ENCODE results near the gene CRTC2. TPM values are rescaled to one million over a fixed set of nuclear protein-coding genes. Genes with fewer than 3 reads are reported as not detected.

CRTC2 gene
- total and polyA plus RNA-seq, 2 of the 4 experiments (the other 2 are of a cell fraction) = 2.7 to 20.1 TPM

DNA sequence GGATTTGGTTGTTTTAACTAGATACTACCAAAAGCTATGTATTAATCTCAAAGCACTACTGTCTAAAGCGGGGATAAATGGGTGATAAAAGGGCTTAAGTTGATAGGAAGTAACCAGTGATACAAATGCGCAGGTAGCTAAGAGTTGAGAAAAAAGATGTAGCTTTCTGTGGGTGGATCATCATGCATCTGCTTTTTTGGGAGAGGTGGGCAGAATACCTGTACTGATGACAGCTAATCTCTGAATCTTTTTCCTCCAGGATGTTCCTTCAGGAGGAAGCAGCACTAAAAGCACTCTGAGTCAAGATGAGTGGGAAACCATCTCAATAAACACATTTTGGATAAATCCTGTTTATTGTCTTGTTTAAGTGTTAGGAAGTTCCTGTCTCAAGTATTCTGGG, 33.4 kb upstream of the CRTC2 start:
- H3K4me2 ChIP-seq (ENCODE audit: low read depth, low read length) = peak overlapping the region; percentile 86
- H4K8ac ChIP-seq (ENCODE audit: low read depth in 2 of 2, low read length in 2 of 2) = no peak overlapping the region; a peak in 1 of 4 replicates
- H3K18ac ChIP-seq (ENCODE audit: low read depth, low read length) = no peak overlapping the region
- H2BK120ac ChIP-seq (ENCODE audit: low read depth, low read length) = no peak overlapping the region
- no peak overlapping the region for H3K56ac ChIP-seq (ENCODE audit: extremely low read depth, insufficient read depth, low read length)
- no peak overlapping the region for H2BK15ac ChIP-seq (ENCODE audit: low read depth, low read length)
- H3K79me1 ChIP-seq (ENCODE audit: low read depth in 1 of 2, low read length in 2 of 2) = peaks cover 17 to 37% of the 10 kb centered on the region in 2 experiments
- no peaks in the 10 kb centered on the region for H3K9me3 ChIP-seq (ENCODE audit: control insufficient read depth, insufficient read depth, low read length)
- ATAC-seq (ENCODE audit: low read depth) (no peak), DNase-seq (no peak)
- peak overlapping the region; percentile 57; the same call in 1 of the 2 replicates for H3K4me3 ChIP-seq (ENCODE audit: insufficient read depth, low read depth, low read length)
- no peaks in the 10 kb centered on the region for H3K27me3 ChIP-seq (ENCODE audit: control insufficient read depth, insufficient read depth, low read length)
- CTCF ChIA-PET = no interaction called here
- POLR2A ChIA-PET (ENCODE audit: unreplicated experiment) = interaction anchor here (0.6 kb wide), 1 partner anchor 14 kb away, joined by 6 read pairs; no protein-coding TSS in a partner anchor
- H3K9me1 ChIP-seq (ENCODE audit: insufficient read depth, low read length) = peaks cover 4% of the 10 kb centered on the region; the same call in 1 of the 2 replicates
- peaks cover 23% of the 10 kb centered on the region; the same call in 1 of the 2 replicates for H4K20me1 ChIP-seq (ENCODE audit: insufficient read depth, low read length)
- no peak overlapping the region for H3K4ac ChIP-seq (ENCODE audit: low read depth, low read length)
- no peak overlapping the region for H4K5ac ChIP-seq (ENCODE audit: low read depth, low read length)
- peaks cover 28% of the 10 kb centered on the region for H3K36me3 ChIP-seq (ENCODE audit: control insufficient read depth, insufficient read depth, low read length)
- no peak overlapping the region for H2AFZ ChIP-seq (replicated peaks; ENCODE audit: low read length, poor library complexity)
- H3K27ac ChIP-seq (ENCODE audit: insufficient read depth, low read length) = no peak overlapping the region
- peak overlapping the region; percentile 15; the same call in 1 of the 2 replicates for H3K14ac ChIP-seq (replicated peaks; ENCODE audit: low read depth, low read length)
- H2BK5ac ChIP-seq (ENCODE audit: low read depth, low read length, poor library complexity, severe bottlenecking) = no peak overlapping the region
- dilution Hi-C loops (cut with HindIII; ENCODE audit: low sequenced_read_pairs, unreplicated experiment) = no loop called here
- H4K91ac ChIP-seq (ENCODE audit: insufficient read depth, low read depth, low read length) = no peak overlapping the region
- no peak overlapping the region for H2AK9ac ChIP-seq (replicated peaks; ENCODE audit: low read depth, low read length, poor library complexity)
- H3K9ac ChIP-seq (ENCODE audit: low read depth, low read length) = peak overlapping the region; percentile 14; the same call in 1 of the 2 replicates
- intact Hi-C loops (cut with micrococcal nuclease) = loop anchor here (2.0 kb wide), 2 partner anchors 165 to 191 kb away; no protein-coding TSS in a partner anchor
- in situ Hi-C loops (cut with MboI; ENCODE audit: low sequenced_read_pairs) = no loop called here
- no TSS peak for BruUV-seq (replicated peaks)
- H2BK20ac ChIP-seq (ENCODE audit: low read depth, low read length) = no peak overlapping the region
- no peak overlapping the region for H2AK5ac ChIP-seq (ENCODE audit: low read depth, low read length)
- H3K23ac ChIP-seq (ENCODE audit: low read depth, low read length) = peak overlapping the region; percentile 72; the same call in 1 of the 2 replicates
- WGBS, 2 experiments (ENCODE audit: extremely low coverage in 2 of 2, insufficient read length in 1 of 2) = no CpG with 5 or more reads among the region's 2 CpGs
- 0 out of 2 replicates have a peak, but pooled peaks cover 2% of the 10 kb centered on the region for H3K4me1 ChIP-seq (ENCODE audit: control insufficient read depth, insufficient read depth, low read length)
- no peak for TF ChIP-seq POLR2A (IDR thresholded peaks at IDR 0.05; ENCODE audit: low read depth, low read length)
- no peak for TF ChIP-seq CHD1 (IDR thresholded peaks at IDR 0.05; ENCODE audit: low read depth, low read length)
- no peak for TF ChIP-seq BHLHE40 (IDR thresholded peaks at IDR 0.05; ENCODE audit: low read depth, low read length)
- no peak for TF ChIP-seq FOS (IDR thresholded peaks at IDR 0.05; ENCODE audit: low read depth, low read length)
- TF ChIP-seq, protein P1, sequence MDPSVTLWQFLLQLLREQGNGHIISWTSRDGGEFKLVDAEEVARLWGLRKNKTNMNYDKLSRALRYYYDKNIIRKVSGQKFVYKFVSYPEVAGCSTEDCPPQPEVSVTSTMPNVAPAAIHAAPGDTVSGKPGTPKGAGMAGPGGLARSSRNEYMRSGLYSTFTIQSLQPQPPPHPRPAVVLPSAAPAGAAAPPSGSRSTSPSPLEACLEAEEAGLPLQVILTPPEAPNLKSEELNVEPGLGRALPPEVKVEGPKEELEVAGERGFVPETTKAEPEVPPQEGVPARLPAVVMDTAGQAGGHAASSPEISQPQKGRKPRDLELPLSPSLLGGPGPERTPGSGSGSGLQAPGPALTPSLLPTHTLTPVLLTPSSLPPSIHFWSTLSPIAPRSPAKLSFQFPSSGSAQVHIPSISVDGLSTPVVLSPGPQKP (IDR thresholded peaks at IDR 0.05; ENCODE audit: borderline replicate concordance, low read depth, low read length) = no peak

Measured in IMR-90 (cell line).